Parathyroid adenoma (tissue), 2 donors: ENCODE measurements around the gene ACP4.

ENCODE experiments used
- H2AFZ ChIP-seq: fragments of 300-600 bp; sonication (generic); one replicate; pipeline ENCODE4 v1.7.0; 2017; ENCODE audit warnings: antibody characterized with exemption, mild to moderate bottlenecking
- H3K27ac ChIP-seq: fragments of 300-600 bp; sonication (generic); one replicate; pipeline ENCODE4 v1.7.0; 2017
- H3K27me3 ChIP-seq: fragments of 300-600 bp; sonication (generic); one replicate; pipeline ENCODE4 v1.7.0; 2017; ENCODE audit warnings: low read length; ENCODE audit not compliant: control insufficient read depth, insufficient read depth
- H3K36me3 ChIP-seq: fragments of 300-600 bp; sonication (generic); one replicate; pipeline ENCODE4 v1.7.0; 2017; ENCODE audit warnings: low read length; ENCODE audit not compliant: control insufficient read depth, insufficient read depth
- H3K4me1 ChIP-seq: fragments of 300-600 bp; sonication (generic); one replicate; pipeline ENCODE4 v1.7.0; 2017; ENCODE audit warnings: control low read depth
- H3K4me2 ChIP-seq: fragments of 300-600 bp; sonication (generic); one replicate; pipeline ENCODE4 v1.7.0; 2017; ENCODE audit warnings: low read length
- H3K4me3 ChIP-seq: fragments of 300-600 bp; sonication (generic); one replicate; pipeline ENCODE4 v1.7.0; 2017; ENCODE audit warnings: low read depth, low read length
- H3K79me2 ChIP-seq: fragments of 300-600 bp; sonication (generic); one replicate; pipeline ENCODE4 v1.7.0; 2017; ENCODE audit warnings: control low read depth
- H3K9ac ChIP-seq: fragments of 300-600 bp; sonication (generic); one replicate; pipeline ENCODE4 v1.7.0; 2017; ENCODE audit warnings: mild to moderate bottlenecking
- H3K9me3 ChIP-seq: fragments of 300-600 bp; sonication (generic); one replicate; pipeline ENCODE4 v1.7.0; 2017; ENCODE audit warnings: low read length; ENCODE audit not compliant: control insufficient read depth
- TF ChIP-seq, protein P1 (sequence below): fragments of 300-600 bp; sonication (generic); IDR thresholded peaks from one replicate; pipeline ENCODE4 v1.7.0; 2017; ENCODE audit warnings: antibody characterized with exemption, mild to moderate bottlenecking
- donor health status: primary hyperparathyroidism.

The ACP4 gene

DNA sequence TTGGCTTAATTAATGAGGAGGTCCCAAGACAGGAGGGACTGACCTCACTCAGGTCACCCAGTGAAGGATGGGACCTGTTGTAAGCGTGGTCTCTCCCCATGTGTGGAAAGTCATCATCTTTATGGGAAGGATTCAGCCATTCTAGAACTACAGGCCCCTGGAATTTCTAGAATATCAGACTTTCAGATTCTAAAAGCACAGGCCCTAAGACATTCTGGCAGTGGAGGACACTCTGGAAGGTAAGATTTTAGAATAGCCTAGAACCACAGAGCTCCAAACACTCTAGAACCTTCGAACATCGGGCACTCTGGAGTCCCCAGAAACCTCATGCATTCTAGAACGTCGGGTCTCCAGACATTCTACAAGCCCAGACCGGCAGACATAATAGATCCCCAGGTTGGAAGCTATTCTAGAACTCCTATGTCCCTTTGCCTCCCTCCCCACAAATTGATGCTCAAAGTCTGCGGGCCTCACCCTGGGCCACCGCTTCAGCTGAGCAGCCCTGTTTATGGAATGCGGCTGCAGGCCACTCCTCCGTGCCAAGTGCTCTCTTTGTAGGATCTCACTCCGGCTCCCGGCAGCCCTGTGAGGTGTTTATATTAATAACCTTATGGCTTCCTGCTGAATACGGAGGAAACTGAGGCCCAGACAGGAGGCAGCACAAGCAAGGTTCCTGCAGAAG, 45.0 kb downstream of the ACP4 start:
- TF ChIP-seq, protein P1, sequence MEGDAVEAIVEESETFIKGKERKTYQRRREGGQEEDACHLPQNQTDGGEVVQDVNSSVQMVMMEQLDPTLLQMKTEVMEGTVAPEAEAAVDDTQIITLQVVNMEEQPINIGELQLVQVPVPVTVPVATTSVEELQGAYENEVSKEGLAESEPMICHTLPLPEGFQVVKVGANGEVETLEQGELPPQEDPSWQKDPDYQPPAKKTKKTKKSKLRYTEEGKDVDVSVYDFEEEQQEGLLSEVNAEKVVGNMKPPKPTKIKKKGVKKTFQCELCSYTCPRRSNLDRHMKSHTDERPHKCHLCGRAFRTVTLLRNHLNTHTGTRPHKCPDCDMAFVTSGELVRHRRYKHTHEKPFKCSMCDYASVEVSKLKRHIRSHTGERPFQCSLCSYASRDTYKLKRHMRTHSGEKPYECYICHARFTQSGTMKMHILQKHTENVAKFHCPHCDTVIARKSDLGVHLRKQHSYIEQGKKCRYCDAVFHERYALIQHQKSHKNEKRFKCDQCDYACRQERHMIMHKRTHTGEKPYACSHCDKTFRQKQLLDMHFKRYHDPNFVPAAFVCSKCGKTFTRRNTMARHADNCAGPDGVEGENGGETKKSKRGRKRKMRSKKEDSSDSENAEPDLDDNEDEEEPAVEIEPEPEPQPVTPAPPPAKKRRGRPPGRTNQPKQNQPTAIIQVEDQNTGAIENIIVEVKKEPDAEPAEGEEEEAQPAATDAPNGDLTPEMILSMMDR: no peak
- H3K27me3 ChIP-seq: no peaks in the 10 kb centered on the region
- peak overlapping the region; percentile 61 for H3K4me3 ChIP-seq
- no peaks in the 10 kb centered on the region for H3K9me3 ChIP-seq
- no peaks in the 10 kb centered on the region for H3K79me2 ChIP-seq
- H3K27ac ChIP-seq: no peak overlapping the region
- no peaks in the 10 kb centered on the region for H3K36me3 ChIP-seq
- peak overlapping the region; percentile 65 for H2AFZ ChIP-seq
- H3K4me2 ChIP-seq: peak overlapping the region; percentile 61
- H3K4me1 ChIP-seq: no peaks in the 10 kb centered on the region
- no peak overlapping the region for H3K9ac ChIP-seq

DNA sequence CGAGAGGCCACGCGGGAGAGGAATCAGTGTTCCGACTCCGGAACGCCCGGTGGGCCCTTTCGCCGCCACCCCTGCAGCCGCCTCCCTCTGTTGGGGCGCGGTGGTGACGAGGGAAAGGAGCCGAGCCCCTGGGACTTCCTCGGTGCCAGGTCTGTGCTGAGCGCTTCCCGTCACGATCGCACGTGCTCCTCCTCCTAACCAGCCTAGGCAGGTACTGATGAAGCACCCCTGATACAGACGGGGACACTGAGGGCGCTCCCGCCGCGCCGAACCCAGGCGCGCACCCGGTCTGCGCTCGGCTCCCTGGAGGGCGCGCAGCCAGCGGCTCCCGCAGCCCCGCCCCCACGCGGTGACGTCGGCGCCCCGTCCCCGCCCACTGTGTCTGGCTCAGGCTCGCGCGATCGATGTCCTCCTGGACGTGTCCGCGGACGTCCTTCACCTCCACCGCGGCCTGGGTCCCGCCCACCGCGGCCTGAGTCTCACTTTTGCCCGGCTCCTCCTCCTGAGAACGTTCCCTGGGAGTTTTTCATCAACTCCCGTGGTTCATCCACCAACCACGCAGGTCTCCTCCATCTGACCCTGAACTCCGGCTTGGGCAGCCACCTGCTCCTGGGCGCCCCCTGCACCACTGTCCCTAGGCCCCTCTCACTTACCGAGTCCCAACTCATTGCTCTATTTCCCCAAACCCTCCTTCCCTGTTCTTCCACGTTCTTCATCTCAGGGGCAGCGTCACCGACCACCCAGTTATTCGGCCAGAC, 45.7 kb downstream of the ACP4 start:
- Histone ChIP-seq H3K36me3 (no peaks in the 10 kb centered on the region), H3K27me3 (no peaks in the 10 kb centered on the region), H3K4me1 (no peaks in the 10 kb centered on the region), H3K27ac (no peak overlapping the region), H3K9ac (no peak overlapping the region), H3K79me2 (no peaks in the 10 kb centered on the region), H2AFZ (peak overlapping the region; percentile 65), H3K9me3 (no peaks in the 10 kb centered on the region), H3K4me3 (peak overlapping the region; percentile 61), H3K4me2 (peak overlapping the region; percentile 61)
- TF ChIP-seq, protein P1: no peak

DNA sequence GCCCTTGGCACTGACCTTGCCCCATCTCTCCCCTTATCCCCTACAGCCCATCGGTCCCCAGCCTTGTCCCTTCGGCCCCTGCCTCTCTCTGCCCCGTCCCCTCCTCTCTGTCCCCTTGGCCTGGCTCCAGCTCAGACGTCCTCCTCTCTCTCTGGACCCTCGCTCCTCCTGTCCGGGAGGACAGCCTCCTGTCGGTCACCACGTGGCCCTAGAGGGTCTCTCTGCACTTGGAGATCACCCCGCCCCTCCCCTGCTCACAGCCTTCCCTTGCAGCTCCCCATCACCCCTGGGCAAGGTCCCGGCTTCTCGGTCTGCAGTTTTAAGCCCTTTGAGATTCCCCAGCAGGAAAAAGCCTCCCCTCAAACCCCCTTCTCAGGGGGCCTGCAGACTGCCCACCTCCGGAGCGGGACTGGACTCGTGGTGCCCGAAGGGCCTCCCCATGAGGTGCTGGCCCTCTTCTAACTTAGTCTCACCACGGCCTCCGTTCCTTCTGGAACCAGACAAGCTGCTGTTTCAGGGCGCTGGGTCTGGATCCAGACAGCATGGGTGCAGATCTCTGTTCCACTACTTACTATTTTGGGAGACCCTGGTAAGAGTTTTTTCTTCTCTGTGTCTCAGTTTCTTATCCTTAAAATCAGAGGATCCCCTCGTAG, 46.5 kb downstream of the ACP4 start:
- no peaks in the 10 kb centered on the region for H3K9me3 ChIP-seq
- peak overlapping the region; percentile 61 for H3K4me3 ChIP-seq
- H3K9ac ChIP-seq: no peak overlapping the region
- H3K79me2 ChIP-seq: no peaks in the 10 kb centered on the region
- H2AFZ ChIP-seq: peak overlapping the region; percentile 65
- no peaks in the 10 kb centered on the region for H3K27me3 ChIP-seq
- TF ChIP-seq, protein P1: no peak
- no peaks in the 10 kb centered on the region for H3K4me1 ChIP-seq
- H3K4me2 ChIP-seq: peak overlapping the region; percentile 61
- H3K36me3 ChIP-seq: no peaks in the 10 kb centered on the region
- H3K27ac ChIP-seq: no peak overlapping the region

DNA sequence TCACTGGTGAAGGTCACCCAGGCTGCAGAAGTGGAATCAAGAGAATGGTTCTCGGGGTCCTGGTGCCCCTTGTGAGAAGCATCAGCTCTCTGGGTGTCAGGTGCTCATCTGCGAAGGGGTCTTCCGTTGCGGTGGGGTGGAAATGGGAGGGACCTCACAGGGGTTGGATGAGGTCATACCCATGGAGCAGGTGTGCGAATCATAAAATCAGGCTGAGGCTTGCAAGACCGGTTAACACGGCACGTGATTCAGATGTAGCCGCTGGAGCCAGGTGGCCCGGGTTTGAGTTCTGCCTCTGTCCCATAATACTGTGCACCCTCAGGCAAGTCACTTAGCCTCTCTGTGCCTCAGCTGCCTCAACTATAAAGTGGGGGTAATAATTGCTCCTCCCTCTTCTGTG, 47.1 kb downstream of the ACP4 start:
- Histone ChIP-seq H3K27me3 (no peaks in the 10 kb centered on the region), H3K4me1 (no peaks in the 10 kb centered on the region), H3K27ac (no peak overlapping the region), H3K36me3 (no peaks in the 10 kb centered on the region), H3K9me3 (no peaks in the 10 kb centered on the region), H3K9ac (no peak overlapping the region), H3K4me2 (no peak overlapping the region), H3K4me3 (no peak overlapping the region), H2AFZ (no peak overlapping the region), H3K79me2 (no peaks in the 10 kb centered on the region)
- TF ChIP-seq, protein P1: no peak
